GM18498 (cell line): ENCODE measurements around the gene CLASP1.
"Not testable (repeated sequence)": the region's sequence is repeated elsewhere in the genome, so short reads cannot be mapped to it uniquely, and the experiment has no call there.

ENCODE experiments used
- ATAC-seq: cut with Tn5 transposase; IDR thresholded peaks from one replicate; pipeline ENCODE4 v1.9.1; 2021; ENCODE audit warnings: mild to moderate bottlenecking, moderate library complexity; ENCODE audit not compliant: unreplicated experiment

The CLASP1 gene

GRCh38 chr2:121626777-121627524, 22.3 kb downstream of the CLASP1 start:
- ATAC-seq = no peak

- no peak for ATAC-seq
Measured at GRCh38 chr2:121625953-121626352, 23.3 kb downstream of the CLASP1 start.

- no peak for ATAC-seq
Measured at GRCh38 chr2:121617042-121617599, 32.1 kb downstream of the CLASP1 start.

DNA sequence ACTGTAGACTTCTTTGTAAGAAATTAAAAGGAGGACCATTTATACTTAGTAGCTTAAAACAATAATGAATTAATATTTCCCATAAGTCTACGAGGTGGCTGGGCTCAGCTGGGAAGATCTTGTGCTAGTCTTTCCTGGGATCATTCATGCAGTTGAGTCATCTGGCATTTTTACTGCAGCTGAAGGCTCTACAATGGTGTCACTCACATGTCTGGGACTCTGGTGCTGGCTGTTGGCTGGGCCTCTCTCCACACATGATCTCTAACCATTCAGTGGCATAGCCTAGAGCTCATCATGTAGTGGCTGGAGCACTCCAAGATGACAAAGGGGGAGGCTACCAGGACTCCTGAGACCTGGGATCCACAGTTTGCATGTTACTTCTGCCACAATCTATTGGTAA, 35.5 kb downstream of the CLASP1 start:
- no peak for ATAC-seq

DNA sequence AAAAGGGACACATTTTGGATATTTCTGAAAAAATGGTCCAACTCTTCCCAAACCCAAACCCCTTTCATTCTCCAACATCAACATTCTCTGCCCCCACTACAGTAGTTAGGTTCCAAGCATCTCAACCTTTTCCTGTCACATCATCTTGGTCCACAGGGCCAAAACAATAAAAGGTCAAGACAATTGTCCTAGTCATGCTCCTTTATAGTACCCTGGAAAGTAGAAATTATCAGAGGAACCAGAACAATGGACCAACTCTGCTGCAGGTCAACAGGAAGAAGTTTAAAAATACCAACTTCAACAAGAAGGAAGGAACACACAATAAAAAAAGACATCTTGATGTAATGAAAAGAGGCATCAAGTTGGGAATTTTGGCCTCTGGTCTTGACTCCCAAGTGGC, 36.1 kb downstream of the CLASP1 start:
- no peak for ATAC-seq

DNA sequence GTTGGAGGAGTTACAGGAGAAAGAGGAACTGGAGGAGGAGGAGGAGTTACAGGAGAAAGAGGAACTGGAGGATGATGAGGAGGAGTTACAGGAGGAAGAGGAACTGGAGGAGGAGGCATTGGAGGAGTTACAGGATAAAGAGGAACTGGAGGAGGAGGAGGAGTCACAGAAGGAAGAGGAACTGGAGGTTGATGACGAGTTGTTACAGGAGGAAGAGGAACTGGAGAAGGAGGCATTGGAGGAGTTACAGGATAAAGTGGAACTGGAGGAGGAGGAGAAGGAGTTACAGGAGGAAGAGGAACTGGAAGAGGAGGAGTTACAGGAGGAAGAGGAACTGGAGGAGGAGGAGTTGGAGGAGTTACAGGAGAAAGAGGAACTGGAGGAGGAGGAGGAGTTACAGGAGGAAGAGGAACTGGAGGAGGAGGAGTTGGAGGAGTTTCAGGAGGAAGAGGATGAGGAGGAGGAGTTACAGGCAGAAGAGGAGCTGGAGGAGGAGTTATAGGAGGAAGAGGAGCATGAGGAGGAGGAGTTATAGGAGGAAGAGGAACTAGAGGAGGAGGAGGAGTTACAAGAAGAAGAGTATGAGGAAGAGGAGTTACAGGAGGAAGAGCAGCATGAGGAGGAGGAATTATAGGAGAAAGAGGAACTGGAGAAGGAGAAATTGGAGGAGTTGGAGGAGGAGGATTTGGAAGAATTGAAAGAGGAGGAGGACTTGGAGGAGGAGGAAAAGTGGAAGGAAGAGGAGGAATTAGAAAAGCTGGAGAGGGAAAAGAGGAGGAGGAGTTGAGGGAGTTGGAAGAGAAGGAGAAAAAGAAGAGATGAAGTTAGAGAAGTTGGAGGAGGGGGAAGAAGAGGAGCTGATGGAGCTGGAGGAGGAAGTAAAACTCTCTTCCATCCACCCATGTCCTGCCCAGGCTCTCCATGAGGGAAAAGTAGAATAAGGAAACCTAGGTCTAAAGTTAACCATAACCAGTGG, 37.2 kb downstream of the CLASP1 start:
- no peak for ATAC-seq

DNA sequence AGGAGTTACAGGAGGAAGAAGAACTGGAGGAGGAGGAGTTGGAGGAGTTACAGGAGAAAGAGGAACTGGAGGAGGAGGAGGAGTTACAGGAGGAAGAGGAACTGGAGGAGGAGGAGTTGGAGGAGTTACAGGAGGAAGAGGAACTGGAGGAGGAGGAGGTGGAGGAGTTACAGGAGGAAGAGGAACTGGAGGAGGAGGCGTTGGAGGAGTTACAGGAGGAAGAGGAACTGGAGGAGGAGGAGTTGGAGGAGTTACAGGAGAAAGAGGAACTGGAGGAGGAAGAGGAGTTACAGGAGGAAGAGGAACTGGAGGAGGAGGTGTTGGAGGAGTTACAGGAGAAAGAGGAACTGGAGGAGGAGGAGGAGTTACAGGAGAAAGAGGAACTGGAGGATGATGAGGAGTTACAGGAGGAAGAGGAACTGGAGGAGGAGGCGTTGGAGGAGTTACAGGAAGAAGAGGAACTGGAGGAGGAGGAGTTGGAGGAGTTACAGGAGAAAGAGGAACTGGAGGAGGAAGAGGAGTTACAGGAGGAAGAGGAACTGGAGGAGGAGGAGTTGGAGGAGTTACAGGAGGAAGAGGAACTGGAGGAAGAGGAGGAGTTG, 38.1 kb downstream of the CLASP1 start:
- not testable (repeated sequence) for ATAC-seq

- ATAC-seq = not testable (repeated sequence)
Measured at GRCh38 chr2:121610487-121610874, 38.8 kb downstream of the CLASP1 start.

DNA sequence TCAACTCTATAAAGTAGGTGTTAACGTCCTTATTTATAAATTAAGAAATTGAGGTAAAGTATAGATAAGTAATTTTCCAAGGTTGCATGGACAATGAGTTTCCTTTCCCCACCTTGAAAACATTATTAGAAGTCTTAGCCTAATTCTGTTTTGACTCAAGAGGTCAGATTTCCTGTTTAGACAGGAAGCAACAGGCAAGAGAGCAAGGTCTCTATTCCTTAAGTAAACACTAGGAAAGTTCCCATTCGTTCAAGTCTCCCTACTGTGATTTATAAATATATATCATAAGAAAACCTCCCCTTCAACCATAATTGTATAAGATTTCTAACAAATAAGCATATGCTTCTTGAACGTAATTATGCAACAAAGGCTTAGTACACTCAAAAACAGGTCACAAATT, 40.3 kb downstream of the CLASP1 start:
- no peak for ATAC-seq

DNA sequence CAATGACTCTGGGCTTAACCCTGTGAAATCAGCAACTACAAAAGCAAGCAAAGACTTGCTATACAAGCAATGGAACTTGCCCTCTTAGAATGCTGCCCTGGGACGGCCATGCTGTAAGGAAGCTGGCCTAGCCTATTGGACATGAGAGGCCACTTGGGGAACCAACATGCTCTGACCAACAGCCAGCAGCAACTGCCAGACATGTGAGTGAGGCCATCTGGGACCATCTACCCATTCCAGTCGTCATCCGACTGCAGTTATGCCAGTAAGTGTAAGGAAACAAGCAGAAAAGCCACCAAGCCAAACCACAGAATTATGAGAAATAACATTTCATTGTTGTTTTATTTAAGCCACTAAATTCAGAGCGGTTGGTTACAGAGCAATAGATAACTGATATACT, 40.9 kb downstream of the CLASP1 start:
- ATAC-seq = no peak

GRCh38 chr2:121605820-121606733, 43.2 kb downstream of the CLASP1 start:
- ATAC-seq = no peak

GRCh38 chr2:121603185-121603584, 46.1 kb downstream of the CLASP1 start:
- no peak for ATAC-seq

DNA sequence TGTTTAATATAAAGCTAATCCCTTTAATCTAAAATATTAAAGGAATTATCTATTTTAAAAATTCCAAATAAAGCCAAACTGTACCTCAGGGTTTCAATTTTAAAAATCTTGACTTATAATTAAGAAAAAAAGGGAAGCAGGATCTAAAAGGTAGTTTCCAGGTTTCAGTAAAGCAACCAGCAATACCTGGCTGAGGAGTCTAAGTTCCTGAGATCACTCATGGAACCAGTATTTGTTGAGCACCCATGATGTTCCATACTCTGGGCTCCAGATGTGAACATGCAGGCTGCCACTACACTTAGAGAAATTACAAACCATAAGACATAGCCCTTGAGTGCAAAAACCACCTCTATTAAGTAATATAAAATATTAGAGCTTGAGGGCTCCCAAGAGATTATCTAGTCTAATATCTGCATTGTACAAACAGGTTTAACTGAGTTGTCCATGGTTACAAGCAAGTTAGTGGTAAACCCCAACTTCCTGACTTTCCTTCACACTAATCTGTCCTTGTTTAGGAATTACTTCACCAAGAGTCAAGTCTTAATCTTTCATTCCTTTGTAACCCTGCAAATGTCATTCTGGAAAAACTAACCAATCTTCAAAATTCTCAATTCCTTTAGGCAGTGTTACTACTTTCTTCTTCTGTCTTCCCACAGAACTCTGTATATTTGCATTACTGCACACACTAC, 49.2 kb downstream of the CLASP1 start:
- ATAC-seq = peak; percentile 49

DNA sequence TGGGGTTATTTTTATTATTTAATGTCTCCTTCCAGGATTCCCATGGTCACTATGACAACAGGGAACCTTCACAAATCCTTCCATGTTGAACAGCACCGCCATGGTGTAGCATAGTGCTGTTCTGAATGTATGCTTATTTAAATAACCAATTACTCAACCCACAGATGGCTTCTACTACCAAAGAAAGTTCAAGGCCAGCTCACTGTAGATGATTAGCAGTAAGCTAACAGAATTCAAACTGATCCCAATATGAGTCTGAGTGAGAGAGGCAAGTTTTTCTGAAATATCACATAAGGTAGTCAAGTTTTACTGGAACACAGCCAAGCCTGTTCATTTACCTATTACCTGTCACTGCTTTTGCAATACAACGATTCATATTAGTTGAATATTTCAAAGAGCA, 51.2 kb downstream of the CLASP1 start:
- no peak for ATAC-seq

DNA sequence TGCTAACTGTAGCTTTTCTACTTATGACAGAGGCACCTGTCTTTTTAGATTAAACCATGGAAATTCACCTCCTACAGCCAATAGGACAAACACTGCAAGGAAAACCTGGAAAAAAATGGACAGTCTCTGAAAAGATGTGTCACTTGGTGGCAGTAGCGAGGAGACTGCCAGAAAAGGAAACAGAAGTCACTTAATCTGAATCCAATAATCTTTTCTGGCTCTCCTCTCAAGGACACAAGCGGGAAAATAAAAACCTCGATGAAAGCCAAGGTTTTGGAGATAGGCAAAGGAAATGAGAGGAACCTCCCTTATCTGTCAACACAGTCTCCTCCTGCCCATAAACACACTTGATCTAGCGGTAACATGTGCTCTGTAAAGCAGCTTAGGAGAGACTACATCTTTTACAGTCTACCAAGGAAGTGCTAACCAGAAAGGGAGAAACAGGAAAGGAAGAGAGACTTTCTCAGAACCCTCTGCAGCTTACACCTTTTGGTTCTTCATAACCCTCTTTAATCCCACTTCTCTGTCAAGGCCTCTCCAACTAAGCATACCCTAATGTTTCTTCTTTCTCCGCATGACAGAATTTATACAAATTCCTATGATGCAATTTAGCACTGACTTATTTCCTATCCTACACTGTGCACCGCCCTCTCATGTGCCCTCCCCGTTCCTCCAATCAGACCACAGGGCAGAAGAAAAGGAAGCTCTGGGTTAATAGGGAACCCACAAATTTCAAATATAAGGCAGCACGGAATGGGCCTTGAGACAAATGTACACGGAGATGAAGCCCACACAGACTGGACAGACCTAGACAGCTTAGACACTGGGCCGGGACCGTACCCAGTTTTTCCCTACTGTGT, 52.8 kb downstream of the CLASP1 start:
- ATAC-seq = peak; percentile 71

- peak; percentile 36 for ATAC-seq
Measured at GRCh38 chr2:121595012-121595891, 54.0 kb downstream of the CLASP1 start.

DNA sequence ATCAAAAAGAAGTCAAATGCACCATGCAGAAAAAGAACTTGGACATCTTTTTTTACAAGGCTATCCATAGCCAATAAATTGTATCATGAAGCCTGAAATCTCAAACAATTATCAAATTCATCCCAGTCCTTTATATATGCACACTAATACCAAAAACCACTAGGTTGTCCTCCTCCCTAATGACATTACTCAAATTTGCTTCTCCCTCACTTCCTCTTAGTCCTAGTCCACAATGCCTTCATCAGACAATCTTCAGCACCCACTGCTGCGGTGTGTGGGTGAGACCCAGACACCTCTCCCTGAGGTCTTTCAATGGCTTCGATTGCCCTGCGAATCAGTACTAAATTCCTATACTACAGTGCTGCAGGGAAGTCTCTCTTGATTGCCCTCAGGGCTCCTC, 58.1 kb downstream of the CLASP1 start:
- ATAC-seq = no peak

DNA sequence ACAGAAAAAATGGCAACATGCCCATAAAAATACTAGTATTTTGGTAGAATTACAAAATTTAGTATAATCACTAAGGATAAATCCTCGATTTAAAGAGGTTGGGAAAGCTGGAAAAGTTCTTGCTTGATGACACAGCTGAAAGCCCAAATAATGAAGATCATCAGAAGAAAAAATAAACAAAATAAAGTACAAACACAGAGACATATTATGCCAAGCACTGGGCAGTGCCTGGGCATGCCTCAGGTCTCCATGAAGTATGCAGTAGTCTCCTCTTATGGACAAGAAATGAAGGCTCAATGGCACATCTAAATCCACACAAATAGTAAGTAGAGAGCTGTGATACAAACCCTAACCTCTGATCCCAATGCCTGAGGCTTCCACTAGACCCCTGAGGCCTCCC, 60.9 kb downstream of the CLASP1 start:
- ATAC-seq = no peak
